ELF-1 (cell line): ENCODE results near the gene CEP104.
"Not testable (repeated sequence)": the region's sequence is repeated elsewhere in the genome, so short reads cannot be mapped to it uniquely, and the experiment has no call there.

Experiments used
- DNase-seq: peaks from one replicate; pipeline ENCODE4 v3.0.0-alpha.2; 2016; ENCODE audit warnings: low read depth, low spot score

CEP104 gene

DNA sequence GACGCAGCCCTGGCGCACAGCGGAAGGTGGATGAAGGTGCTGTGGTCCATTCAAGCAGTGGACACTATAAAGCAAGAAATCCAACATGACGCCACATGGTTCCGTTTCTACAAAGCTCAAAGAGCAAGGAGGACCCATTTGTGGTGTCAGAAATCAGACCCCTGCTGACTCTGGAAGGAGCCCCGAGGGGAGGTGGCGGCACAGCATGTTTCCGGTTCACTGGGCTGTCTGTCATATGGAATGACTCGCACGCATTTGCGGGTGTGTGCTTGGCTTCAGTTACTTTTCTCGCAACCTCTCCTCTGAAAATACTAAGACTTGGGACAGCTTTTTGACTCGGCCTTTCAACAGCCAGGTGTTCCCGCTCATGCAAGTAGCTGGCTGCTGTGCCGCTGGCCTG lies 31.7 kb downstream of the CEP104 start:
- no peak for DNase-seq

DNA sequence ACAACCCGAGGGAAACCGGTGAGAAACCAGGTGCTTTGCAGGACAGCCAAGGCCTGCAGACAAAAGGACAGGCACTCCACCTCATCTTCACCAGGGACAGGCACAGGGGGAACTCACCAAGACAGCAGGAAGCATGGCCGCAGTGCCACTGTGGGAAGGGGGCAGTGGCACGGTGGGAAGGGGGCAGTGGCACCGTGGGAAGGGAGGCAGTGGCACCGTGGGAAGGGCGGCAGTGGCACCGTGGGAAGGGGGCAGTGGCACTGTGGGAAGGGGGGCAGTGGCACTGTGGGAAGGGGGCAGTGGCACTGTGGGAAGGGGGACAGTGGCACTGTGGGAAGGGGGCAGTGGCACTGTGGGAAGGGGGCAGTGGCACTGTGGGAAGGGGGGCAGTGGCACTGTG lies 32.4 kb downstream of the CEP104 start:
- DNase-seq = no peak

- no peak for DNase-seq
Measured at GRCh38 chr1:3822421-3822820, 34.6 kb downstream of the CEP104 start.

- DNase-seq = no peak
Measured at GRCh38 chr1:3821908-3822307, 35.1 kb downstream of the CEP104 start.

GRCh38 chr1:3821447-3821846 lies 35.6 kb downstream of the CEP104 start:
- peak; percentile 38 for DNase-seq

- DNase-seq = no peak
Measured at GRCh38 chr1:3821004-3821403, 36.0 kb downstream of the CEP104 start.

- DNase-seq = no peak
Measured at GRCh38 chr1:3820316-3820715, 36.7 kb downstream of the CEP104 start.

- DNase-seq = no peak
Measured at GRCh38 chr1:3819771-3820200, 37.2 kb downstream of the CEP104 start.

GRCh38 chr1:3817821-3818597 lies 39.0 kb downstream of the CEP104 start:
- no peak for DNase-seq

DNA sequence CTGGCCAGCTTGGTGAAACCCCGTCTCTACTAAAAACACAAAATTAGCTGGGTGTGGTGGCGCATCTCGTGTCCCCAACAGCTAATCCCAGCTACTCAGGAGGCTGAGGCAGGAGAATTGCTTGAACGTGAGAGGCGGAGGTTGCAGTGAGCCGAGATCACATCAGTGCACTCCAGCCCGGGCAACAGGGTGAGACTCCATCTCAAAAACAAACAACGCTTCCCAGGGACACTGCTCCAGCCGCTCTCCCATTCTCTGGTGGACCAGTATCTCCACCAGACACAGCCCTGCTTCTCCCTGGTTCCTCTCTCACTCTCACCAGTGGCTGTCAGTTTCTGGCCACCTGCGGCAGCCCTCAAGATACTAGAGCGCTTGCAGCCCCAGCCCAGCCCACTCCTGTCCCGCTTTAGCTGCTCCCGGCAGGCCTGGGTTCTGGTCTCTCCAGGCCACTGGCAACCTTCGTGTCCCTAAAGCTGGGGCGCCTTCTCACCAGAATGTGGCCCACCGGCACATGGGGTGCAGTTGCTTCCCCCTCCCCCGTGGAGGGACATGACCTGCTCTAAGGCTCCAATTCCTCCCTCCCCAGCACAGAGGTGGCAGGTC lies 39.8 kb downstream of the CEP104 start:
- no peak for DNase-seq

- DNase-seq = no peak
Measured at GRCh38 chr1:3816331-3817137, 40.5 kb downstream of the CEP104 start.

DNA sequence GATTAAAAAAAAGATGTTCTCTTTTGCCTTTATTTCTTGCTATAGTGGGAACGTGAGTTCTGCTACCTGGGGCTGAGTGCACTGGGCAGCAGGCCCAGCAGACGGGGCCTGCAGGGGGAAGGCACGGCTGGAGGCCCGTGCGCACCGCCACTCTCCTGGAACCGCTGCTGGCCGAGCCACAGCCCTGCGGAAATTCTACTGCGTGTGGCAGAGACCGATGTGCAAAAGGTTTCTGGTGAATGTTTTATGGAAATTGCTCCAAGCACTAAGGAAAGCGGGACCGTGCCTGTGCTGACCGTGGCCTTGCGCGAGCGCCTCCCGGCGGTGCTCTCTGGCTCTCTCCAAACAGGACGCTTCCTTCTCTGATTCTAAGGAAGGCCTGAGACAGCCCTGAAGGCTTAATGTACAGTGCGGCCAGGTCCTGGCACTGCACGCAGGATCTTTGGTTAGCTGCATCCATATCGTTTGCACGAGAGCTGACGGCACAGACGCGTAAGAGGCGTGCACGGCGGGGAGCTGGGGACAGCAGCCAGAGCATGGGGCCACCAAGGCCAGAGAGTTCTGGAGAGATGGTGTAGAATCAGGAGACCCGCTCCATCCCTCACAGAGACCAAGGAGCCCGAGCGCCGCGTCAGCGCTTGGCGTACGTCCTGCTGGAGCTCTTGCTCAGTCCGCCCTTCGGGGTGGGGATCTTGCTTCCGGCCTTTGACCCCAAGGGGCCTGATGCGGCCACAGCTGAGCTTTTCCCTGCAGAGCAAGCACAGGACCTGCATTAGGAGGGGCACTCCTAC lies 42.0 kb downstream of the CEP104 start:
- DNase-seq = no peak

DNA sequence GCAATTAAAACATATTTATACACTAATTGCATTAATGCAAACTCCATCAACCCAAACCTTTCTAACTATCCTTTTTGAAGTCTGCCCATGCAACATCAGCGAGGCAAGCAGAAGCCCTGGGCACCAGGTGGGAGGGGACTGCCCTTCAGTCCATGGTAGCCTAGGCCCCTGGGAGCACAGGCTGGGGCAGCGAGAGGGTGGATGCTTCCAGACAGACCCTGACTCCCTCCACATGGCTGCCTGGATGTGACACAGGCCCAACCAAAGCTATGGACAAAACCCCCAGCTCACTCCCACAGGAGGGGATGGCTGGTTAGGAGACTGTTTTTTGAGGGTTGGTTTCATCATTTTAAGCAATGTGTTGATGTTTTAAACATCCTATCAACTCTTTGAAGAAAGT lies 42.9 kb downstream of the CEP104 start:
- no peak for DNase-seq

- DNase-seq = no peak
Measured at GRCh38 chr1:3811595-3811911, 45.5 kb downstream of the CEP104 start.

DNA sequence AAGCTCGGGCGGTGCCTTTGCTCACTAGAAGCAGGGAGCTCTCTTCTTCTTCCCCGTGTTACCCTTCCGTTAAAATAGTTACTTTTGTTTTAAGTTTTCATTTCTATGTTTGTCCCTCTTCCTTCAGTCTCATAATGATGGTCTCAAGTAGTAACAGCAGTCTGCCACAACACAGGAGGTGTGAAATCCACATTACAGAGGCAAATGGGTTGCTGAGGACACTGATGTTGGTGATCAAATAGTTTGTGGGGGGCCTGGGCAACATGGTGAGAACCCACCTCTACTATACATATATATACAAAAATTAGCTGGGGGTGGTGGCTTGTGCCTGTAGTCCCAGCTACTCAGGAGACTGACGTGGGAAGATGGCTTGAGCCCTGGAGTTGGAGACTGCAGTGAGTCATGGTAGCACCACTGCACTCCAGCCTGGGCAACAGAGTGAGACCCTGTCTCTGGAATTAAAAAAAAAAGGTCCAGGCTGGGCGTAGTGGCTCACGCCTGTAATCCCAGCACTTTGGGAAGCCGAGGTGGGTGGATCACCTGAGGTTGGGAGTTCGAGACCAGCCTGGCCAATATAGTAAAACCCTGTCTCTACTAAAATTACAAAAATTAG lies 46.8 kb downstream of the CEP104 start:
- not testable (repeated sequence) for DNase-seq

DNA sequence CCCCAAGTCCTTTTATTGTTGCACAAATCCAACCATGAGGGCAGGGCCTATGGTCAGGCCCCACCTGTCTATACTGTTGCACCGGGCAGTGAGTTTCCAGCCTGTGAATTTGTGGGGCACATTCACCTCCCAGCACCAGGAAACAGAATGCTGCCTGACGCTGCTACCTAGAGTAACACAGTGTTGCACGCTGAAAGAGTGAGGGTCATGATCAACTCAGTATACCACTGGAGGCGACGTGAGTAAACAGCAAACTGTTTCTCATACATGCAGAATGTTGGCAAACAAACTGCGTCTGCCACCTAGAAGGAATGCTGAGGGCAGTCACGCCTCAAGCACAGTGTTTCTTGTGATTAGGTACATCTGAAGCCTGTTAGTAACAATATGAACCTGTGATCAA lies 47.3 kb downstream of the CEP104 start:
- no peak for DNase-seq

DNA sequence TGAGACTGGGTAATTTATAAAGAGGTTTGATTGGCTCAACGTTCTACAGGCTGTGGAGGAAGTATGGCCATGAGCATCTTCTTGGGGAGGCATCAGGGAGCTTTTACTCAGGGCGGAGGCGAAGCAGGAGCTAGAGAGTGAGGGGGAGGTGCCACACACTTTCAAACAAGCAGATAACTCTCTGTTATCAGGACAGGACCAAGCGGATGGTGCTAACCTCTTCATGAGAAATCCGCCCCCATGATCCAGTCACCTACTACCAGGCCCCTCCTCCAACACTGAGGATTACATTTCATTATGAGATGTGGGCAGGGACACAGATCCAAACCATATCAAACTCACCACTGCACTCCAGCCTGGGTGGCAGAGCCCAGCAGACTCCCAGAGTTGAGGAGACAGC lies 49.2 kb downstream of the CEP104 start:
- no peak for DNase-seq

- DNase-seq = no peak
Measured at GRCh38 chr1:3805038-3805437, 52.0 kb downstream of the CEP104 start.

- DNase-seq = not testable (repeated sequence)
Measured at GRCh38 chr1:3804627-3804944, 52.4 kb downstream of the CEP104 start.

GRCh38 chr1:3803905-3804626 lies 52.9 kb downstream of the CEP104 start:
- no peak for DNase-seq

DNA sequence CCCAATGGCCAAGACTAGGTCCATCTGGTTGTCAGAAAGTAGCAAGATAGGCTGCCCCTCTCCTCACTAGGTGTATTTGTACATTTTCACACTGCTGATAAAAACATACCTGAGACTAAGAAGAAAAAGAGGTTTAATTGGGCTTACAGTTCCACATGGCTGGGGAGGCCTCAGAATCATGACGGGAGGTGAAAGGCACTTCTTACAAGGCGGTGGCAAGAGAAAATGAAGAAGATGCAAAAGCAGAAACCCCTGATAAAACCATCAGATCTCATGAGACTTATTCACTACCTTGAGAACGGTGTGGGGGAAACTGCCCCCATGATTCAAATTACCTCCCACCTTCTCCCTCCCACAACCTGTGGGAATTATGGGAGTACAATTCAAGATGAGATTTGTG lies 56.2 kb downstream of the CEP104 start:
- DNase-seq = not testable (repeated sequence)
